CD4-positive, alpha-beta T cell treated with Interleukin-4 for 1 hour (primary cell): Measurements from ENCODE around the gene C18orf63.
A peak's percentile ranks its signal among the peaks of the same experiment; 100 is the strongest.

ENCODE experiments used
- DNase-seq, 2 donors: peaks; one replicate each; pipeline ENCODE4 v3.0.0-alpha.2; 2020 to 2022

Gene C18orf63

GRCh38 chr18:74331404-74331803 lies 15.8 kb downstream of the C18orf63 start:
- DNase-seq: no peak

- DNase-seq: no peak
These were observed 17.5 kb downstream of the C18orf63 start for GRCh38 chr18:74333091-74333490.

- no peak for DNase-seq
These were observed 18.7 kb downstream of the C18orf63 start for GRCh38 chr18:74334242-74334893.

- DNase-seq: no peak
These were observed 21.0 kb downstream of the C18orf63 start for GRCh38 chr18:74336656-74337055.

GRCh38 chr18:74337155-74337911 lies 21.7 kb downstream of the C18orf63 start:
- no peak for DNase-seq

DNA sequence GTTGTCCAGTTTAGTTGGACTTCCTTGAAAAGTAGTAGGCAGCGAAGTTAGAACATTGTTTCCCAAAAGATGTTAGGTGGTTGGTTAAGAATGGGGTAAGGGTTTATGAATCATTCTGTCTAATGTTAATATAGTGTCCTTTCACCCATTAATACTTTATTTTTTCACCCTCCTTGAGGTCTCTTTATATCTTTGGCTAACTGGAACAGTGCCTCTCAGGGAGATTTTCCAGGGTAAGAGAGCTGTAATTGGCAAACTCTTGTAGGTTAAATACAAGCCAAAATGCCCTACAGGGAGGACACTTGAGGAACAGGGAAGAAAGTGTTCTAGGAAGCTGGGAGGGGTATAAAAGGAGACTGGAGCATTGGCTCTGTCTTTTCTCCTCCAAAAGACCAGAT lies 22.3 kb downstream of the C18orf63 start:
- DNase-seq: no peak

DNA sequence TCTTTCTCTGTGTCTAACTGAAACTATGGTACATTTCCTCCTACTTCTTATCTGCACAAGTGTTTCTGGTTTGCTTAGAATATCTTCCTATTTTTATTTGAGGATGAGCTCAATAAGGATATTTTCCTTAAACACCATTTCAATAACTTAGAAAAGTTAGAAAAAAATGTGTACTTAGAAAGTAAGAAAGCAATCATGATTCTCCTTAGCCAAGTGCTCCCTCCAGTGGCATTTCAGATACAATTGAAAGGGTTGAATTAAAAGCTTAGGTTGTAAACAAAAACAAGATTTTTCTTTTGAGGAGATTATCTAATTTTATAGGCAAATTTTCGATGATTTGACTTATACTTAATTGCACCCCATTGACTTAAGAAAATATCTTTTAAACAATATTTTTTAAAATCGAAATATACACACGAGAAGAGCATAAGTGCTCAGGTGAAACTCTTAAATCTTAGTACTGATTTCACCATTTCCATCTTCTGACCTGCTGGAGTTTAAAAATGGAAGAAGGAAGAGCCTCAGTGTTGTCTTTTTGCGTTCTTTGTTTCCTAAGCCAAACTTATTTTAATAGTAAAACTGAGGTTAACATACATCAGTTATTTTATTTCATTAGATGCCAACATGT lies 26.9 kb downstream of the C18orf63 start:
- DNase-seq: peak in 1 of 2 donors; percentile 53

DNA sequence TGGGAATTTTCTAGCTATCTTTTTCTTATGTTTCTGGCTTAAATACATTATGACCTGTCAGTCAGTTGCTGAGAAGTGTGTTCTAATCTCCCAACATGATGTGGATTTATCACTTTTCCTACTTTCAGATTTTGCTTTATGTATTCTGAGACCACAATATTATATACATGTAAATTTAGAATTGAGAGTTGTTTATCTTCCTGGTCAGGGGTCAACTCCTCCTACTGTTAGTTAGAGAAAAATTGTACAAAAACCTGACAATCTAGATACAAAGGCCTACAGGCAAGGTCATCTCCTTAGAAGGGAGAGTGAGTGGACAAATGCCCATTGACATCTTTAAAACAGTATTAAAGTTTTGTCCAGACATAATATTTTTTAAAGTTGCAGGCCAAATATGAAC lies 30.6 kb downstream of the C18orf63 start:
- DNase-seq: no peak

GRCh38 chr18:74348581-74348980 lies 32.9 kb downstream of the C18orf63 start:
- DNase-seq: no peak

DNA sequence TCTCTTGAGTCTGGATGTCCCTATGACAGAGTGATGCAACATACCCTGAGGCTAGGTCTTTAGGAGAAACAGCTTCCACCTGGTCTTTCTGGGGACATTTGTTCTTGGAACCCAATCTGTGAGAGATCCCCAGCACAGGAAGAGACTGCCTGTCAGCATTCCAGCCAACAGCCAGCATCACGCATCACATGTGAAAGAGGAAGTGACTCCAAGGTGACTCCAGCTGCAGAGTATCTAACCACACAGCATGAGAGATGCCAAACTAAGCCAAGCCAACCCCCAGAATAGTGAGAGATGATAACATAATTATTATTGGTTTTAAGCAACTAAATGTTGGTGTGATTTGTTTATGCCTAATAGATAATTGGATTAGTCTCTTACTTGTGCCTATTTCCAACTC lies 35.7 kb downstream of the C18orf63 start:
- peak in 1 of 2 donors; percentile 21 for DNase-seq

DNA sequence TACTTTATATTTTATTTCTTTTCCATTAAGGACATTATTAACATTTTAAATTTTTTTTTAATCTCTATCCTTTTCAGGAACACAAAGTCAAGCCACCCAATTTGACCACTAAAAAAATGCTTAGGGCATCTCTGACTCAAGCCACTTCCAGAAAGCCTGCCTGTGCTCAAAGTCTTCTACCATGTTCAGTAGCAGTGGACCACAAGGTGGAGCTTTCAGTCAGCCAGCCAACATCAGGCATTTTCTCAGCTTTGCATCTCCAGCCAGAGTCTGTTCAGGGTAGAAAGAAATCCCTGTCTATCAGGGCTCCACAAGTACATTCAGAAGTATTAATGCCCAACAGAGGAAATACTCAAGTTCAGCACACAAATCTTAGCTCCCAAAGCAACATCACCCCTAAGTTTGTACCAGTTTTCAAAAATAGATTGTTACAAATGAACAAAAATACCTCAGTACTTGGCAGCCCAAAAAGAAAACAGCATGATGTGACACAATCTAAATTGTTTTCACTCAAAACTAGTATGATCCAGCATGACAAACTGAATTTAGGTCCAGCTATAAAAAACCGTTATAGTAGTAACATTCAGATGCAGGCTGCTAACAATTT lies 37.6 kb downstream of the C18orf63 start:
- DNase-seq: peak; percentile 64 to 73

GRCh38 chr18:74356959-74357358 lies 41.3 kb downstream of the C18orf63 start:
- peak in 1 of 2 donors; percentile 10 for DNase-seq

GRCh38 chr18:74360852-74361655 lies 45.4 kb downstream of the C18orf63 start:
- no peak for DNase-seq

- no peak for DNase-seq
These were observed 52.3 kb downstream of the C18orf63 start for GRCh38 chr18:74367905-74368304.

DNA sequence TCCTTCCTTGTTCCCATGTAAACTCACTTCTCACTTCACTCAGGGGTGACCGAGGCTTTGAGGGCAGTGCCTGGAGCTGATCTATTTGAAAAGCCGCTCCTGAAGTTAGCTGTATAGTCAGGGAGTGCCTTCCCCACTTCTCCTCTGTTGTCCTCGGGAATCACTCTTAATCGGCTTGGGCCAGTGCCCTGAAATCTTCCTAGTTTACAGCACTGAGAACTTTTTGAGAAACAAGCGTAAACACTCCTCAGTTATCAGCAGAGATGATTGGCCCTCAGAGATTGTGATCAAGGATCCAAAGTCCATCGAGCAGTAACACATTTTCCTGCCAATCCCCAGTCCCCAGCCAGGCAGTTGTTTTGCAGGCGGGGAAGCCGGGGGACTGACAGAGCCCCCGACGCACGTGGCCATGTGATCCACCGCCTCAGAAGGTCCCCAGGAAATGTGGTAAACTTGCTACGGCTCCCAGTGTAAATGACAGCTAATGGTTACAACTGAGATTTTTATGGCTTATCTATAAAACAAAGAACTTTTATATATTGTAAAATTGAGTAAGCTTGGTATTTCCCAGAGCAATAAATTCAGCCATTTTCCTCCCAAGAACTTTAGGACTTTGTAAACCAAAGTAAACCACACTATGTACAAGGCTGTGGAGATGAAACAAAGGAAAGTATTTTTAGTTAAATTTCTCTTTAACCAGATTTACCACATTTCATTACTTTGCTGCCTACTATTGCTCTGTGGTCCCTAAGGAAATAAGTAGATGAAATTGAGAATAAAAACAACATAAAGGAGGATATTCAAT lies 53.5 kb downstream of the C18orf63 start:
- DNase-seq: no peak

DNA sequence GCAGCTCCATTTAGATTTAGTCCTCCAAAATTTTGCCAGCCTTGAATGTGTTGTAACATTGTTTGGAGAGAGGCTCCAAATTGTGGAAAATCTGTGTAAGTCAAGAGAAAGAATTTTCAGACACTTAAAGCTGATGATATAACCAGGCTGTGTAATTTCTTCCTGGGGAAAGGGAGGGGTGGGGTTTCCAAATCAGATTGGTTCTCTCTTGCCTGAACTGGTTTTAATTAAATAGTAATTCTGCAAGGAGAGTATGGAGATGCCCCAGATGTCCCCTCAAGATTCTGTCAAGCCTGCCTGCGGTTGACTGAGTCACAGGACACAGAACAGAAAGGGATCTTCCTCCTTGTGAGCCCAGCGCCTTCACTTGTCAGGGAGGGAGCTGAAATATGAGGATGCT lies 54.5 kb downstream of the C18orf63 start:
- DNase-seq: no peak

DNA sequence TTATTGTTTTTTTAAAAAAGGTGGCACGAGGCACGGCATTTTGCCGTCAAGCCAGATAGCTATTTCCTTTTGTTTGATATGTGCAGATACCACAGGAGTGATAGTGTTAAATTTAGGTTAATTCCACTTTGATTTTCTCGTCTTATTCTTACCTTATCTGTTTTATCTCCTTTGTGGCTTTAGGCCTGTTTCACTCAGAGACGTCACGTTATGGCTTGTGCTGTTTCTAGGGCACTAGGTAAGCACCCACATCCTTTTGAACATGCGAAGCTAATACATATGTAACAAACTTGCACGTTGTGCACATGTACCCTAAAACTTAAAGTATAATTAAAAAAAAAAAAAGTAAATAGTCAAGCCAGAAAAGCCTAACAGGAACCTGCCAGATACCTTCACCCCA lies 57.8 kb downstream of the C18orf63 start:
- peak; percentile 78 to 89 for DNase-seq

DNA sequence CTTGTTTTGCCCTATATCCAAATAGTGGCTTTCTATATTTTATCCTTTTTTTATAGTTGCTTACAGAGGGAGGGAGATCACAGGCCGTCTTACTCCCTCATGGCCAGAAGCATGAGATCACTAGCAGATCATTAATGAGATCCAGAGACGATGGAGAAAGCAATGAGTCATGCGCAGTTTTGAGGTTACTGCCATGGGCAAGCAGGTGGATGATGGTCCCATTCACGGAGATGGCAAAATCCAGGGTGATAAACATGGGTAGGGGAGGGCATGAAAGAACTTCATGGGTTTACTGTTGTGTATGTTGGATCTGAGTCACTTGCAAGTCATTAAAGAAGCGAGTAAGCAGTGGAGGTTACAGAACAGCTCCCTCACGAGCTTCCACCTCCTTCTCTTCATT lies 60.4 kb downstream of the C18orf63 start:
- DNase-seq: no peak

DNA sequence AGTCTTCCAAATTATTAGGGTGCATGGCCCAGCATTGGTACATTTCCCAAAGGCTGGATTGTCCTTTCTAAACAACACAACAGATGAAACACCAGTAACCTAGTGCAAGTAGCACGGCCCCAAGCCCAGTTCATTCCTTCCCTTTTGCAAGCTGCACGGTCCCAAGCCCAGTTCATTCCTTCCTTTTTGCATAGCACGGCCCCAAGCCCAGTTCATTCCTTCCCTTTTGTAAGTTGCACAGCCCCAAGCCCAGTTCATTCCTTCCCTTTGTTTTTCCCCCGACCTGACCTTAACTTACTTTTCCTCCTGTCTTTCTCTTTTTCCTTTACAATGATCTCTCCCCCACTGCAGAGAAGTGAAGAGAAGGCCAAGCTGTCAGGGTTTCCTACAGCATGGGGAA lies 60.9 kb downstream of the C18orf63 start:
- no peak for DNase-seq

DNA sequence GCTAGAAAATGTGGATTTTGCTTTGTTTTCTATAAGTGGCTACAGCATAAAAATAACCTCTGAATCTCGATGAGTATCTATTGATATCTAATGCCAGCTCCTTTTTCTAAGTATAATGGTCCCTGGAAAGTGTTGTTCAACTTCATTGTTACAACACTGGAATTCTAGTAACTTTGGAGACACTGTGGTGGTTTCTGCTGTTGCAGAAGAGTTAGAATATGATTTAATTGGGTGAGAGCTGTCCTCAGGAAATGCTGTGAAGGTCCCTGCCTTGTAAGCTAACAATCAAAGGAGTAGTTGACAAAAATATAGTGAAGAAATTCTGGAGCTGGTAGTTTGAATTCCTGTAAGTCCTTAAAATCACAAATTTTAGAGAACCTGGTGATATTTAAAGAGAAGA lies 62.1 kb downstream of the C18orf63 start:
- DNase-seq: no peak

DNA sequence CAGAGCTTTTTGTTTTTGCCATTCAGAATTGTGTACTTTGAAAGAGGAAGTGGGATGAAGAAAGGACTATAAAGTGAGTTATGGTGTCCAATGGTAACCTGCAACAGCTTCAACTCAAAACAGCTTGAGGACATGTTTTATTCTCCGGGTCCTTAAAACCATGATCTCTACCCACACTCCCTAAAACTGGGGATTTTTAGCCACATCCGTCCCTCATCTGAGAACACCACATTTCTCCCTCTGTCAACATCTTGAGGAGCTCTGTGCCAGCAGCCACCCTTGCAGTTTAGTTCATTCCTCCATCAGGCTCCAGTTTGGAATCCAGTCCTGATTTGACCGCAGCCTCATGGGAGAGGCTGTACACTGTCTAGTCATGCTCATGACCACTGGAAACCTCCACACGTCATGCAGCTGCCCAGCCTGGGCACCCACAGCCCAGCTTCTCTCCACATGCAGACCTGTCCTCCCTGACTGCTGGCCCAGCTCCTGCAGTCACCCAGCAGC lies 62.6 kb downstream of the C18orf63 start:
- DNase-seq: peak in 1 of 2 donors; percentile 29

- no peak for DNase-seq
These were observed 65.3 kb downstream of the C18orf63 start for GRCh38 chr18:74380916-74381315.
